ENCODE results near the gene PET100. TPM values are rescaled to one million over a fixed set of nuclear protein-coding genes. Genes with fewer than 3 reads are reported as not detected.

The PET100 gene
- total RNA-seq, 1 experiment from 2014 or later, result 129 TPM

DNA sequence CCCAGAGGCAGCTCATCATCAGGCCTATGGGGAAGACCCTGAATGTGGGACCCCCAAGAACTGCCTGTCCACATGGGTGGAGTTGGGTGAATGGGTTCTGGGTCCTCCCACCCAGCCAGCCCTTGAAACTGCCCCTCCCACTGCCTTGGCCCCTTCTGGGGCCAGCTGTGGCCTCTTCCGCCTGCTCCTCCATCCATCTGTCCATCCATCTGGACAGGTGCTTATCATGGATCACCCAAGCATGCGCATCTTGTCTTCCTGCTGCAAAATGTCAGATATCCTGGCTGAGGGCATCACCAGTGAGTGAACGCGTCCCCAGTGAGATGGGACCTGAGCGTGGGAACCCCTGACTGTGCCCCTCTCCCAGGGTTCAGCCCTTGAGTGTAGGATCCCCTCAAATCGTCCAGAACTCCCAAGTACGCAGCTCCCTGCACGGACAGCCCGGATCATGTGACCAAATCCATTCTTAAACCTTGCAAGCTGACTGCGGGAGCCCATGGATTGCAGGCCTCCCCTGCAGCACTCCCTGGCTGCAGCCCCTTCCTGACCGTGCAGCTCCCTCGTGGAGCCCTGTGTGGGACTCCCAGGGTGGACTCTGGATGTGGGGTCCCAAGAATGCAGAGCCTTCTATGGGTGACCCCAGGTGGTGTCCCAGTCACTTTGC, 9.3 kb downstream of the PET100 start:
- no TSS peak for BruUV-seq (replicated peaks)
- Histone ChIP-seq H3K9me3 (ENCODE audit: low read depth, low read length, poor library complexity, severe bottlenecking) (no peaks in the 10 kb centered on the region), H3K27ac (ENCODE audit: low read depth, low read length, poor library complexity, severe bottlenecking) (no peak overlapping the region), H3K4me1 (ENCODE audit: insufficient read depth, low read length, poor library complexity, severe bottlenecking) (peaks cover 9% of the 10 kb centered on the region), H3K36me3 (ENCODE audit: insufficient read depth, low read length, poor library complexity, severe bottlenecking) (no peaks in the 10 kb centered on the region), H3K4me3 (ENCODE audit: low read depth, low read length, poor library complexity, severe bottlenecking) (no peak overlapping the region), H3K27me3 (replicated peaks; ENCODE audit: insufficient read depth, low read depth, low read length, poor library complexity) (no peaks in the 10 kb centered on the region)
- ChIA-PET POLR2A (ENCODE audit: low non-redundant PET) (no interaction called here), CTCF (no interaction called here)
- no peak for DNase-seq (ENCODE audit: low spot score)
- intact Hi-C loops (cut with micrococcal nuclease; ENCODE audit: unreplicated experiment), result no loop called here
- TF ChIP-seq, protein P1, sequence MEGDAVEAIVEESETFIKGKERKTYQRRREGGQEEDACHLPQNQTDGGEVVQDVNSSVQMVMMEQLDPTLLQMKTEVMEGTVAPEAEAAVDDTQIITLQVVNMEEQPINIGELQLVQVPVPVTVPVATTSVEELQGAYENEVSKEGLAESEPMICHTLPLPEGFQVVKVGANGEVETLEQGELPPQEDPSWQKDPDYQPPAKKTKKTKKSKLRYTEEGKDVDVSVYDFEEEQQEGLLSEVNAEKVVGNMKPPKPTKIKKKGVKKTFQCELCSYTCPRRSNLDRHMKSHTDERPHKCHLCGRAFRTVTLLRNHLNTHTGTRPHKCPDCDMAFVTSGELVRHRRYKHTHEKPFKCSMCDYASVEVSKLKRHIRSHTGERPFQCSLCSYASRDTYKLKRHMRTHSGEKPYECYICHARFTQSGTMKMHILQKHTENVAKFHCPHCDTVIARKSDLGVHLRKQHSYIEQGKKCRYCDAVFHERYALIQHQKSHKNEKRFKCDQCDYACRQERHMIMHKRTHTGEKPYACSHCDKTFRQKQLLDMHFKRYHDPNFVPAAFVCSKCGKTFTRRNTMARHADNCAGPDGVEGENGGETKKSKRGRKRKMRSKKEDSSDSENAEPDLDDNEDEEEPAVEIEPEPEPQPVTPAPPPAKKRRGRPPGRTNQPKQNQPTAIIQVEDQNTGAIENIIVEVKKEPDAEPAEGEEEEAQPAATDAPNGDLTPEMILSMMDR (conservative IDR thresholded peaks at IDR 0.05; ENCODE audit: low read depth, low read length), result no peak
- no peak for TF ChIP-seq EZH2 (IDR thresholded peaks at IDR 0.05; ENCODE audit: borderline replicate concordance, low read depth, low read length, poor library complexity, severe bottlenecking)

DNA sequence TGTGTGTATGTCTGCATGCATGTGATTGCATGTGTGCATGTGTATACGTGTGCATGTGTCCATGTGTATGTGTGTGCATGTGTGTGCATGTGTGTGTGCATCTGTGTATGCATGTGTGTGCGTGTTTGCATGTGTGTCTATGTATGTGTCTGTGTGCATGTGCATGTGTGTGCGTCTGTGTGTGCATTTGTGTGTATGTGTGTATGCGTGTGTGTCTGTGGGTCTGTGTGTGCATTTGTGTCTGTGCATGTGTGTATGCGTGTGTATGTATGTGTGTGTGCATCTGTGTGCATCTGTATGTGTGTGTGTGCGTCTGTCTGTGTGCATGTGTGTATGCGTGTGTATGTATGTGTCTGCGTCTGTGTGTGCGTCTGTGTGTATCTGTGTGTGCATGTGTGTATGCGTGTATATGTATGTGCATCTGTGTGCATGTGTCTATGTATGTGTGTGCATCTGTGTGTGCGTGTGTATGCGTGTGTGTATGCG, 10.3 kb downstream of the PET100 start:
- Histone ChIP-seq H3K4me1 (ENCODE audit: insufficient read depth, low read length, poor library complexity, severe bottlenecking) (peaks cover 9% of the 10 kb centered on the region), H3K4me3 (ENCODE audit: low read depth, low read length, poor library complexity, severe bottlenecking) (no peak overlapping the region), H3K27me3 (replicated peaks; ENCODE audit: insufficient read depth, low read depth, low read length, poor library complexity) (no peaks in the 10 kb centered on the region), H3K27ac (ENCODE audit: low read depth, low read length, poor library complexity, severe bottlenecking) (no peak overlapping the region), H3K9me3 (ENCODE audit: low read depth, low read length, poor library complexity, severe bottlenecking) (no peaks in the 10 kb centered on the region), H3K36me3 (ENCODE audit: insufficient read depth, low read length, poor library complexity, severe bottlenecking) (no peaks in the 10 kb centered on the region)
- intact Hi-C loops (cut with micrococcal nuclease; ENCODE audit: unreplicated experiment), result no loop called here
- ChIA-PET POLR2A (ENCODE audit: low non-redundant PET) (no interaction called here), CTCF (no interaction called here)
- no peak for TF ChIP-seq EZH2 (IDR thresholded peaks at IDR 0.05; ENCODE audit: borderline replicate concordance, low read depth, low read length, poor library complexity, severe bottlenecking)
- TF ChIP-seq, protein P1 (conservative IDR thresholded peaks at IDR 0.05; ENCODE audit: low read depth, low read length), result no peak
- no peak for DNase-seq (ENCODE audit: low spot score)
- BruUV-seq (replicated peaks), result no TSS peak

DNA sequence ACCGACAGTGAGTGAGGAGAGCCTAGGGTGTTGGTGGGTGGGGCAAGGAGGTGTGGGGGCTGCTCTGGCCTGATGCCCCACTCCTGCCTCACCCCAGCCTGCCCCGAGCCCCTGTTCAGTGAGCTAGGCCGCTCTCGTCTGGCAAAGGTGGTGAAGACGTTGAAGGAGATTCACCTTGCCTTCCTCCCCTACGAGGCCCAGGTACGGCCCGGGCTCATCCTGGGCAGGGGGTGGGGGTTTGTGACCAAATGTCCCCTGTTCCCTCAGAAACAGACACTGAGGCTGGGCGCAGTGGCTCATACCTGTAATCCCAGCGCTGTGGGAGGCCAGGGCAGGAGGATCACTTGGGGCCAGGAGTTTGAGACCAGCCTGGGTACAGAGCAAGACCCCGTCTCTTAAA, 11.2 kb downstream of the PET100 start:
- CTCF ChIA-PET, result no interaction called here
- no TSS peak for BruUV-seq (replicated peaks)
- DNase-seq (ENCODE audit: low spot score), result no peak
- intact Hi-C loops (cut with micrococcal nuclease; ENCODE audit: unreplicated experiment), result no loop called here
- no peak overlapping the region for H3K4me3 ChIP-seq (ENCODE audit: low read depth, low read length, poor library complexity, severe bottlenecking)
- H3K4me1 ChIP-seq (ENCODE audit: insufficient read depth, low read length, poor library complexity, severe bottlenecking), result peaks cover 9% of the 10 kb centered on the region
- no peak overlapping the region for H3K27ac ChIP-seq (ENCODE audit: low read depth, low read length, poor library complexity, severe bottlenecking)
- POLR2A ChIA-PET (ENCODE audit: low non-redundant PET), result no interaction called here
- H3K27me3 ChIP-seq (replicated peaks; ENCODE audit: insufficient read depth, low read depth, low read length, poor library complexity), result no peaks in the 10 kb centered on the region
- no peaks in the 10 kb centered on the region for H3K36me3 ChIP-seq (ENCODE audit: insufficient read depth, low read length, poor library complexity, severe bottlenecking)
- TF ChIP-seq EZH2 (IDR thresholded peaks at IDR 0.05; ENCODE audit: borderline replicate concordance, low read depth, low read length, poor library complexity, severe bottlenecking), result no peak
- TF ChIP-seq, protein P1 (conservative IDR thresholded peaks at IDR 0.05; ENCODE audit: low read depth, low read length), result no peak
- H3K9me3 ChIP-seq (ENCODE audit: low read depth, low read length, poor library complexity, severe bottlenecking), result no peaks in the 10 kb centered on the region
